Dedifferentiated amniotic fluid mesenchymal stem cell (primary cell): ENCODE results near the gene PPP1R16B.
"Not testable (repeated sequence)": the region's sequence is repeated elsewhere in the genome, so short reads cannot be mapped to it uniquely, and the experiment has no call there.

Source experiments
- DNase-seq: peaks from one replicate; pipeline ENCODE4 v3.0.0-alpha.2; 2016; ENCODE audit errors: extremely low spot score

PPP1R16B gene

DNA sequence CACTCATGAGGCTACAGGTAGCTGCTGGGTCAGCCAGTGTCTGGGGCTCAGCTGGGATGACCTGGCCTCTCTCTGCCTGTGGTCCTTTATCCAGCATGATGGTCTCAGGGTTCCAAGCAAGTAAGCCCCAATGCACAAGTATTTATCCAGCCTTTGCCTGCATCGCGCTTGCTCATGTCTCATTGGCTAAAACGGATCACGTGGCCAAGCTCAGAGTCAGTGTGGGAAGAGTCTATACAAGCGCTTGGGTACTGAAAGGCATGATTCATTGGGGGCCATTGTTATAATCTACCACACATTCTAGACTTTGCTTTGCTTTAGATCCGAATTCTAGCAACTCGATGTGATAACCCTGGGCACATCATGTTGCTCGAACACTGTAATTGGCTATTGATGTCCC is 48.3 kb downstream of the PPP1R16B start:
- no peak for DNase-seq

DNA sequence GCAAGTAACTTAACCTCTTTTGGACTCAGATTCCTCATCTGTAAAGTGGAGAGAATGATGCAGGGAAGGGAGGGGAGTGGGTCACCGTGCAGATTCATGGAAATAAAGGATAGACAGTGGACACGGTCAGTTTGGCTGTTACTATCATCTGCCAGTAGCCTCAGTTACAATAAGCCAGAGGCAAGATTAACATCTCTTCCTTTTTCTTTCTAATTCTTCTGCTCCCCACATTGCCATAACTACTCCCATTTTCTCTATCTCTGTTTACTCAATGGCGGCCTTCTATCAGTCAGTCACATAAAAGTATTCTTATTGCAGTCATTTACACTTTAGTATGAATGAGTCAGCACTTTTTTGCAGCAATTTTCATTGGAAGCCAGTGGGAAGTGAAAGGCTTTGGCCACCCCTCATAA is 49.2 kb downstream of the PPP1R16B start:
- DNase-seq: no peak

DNA sequence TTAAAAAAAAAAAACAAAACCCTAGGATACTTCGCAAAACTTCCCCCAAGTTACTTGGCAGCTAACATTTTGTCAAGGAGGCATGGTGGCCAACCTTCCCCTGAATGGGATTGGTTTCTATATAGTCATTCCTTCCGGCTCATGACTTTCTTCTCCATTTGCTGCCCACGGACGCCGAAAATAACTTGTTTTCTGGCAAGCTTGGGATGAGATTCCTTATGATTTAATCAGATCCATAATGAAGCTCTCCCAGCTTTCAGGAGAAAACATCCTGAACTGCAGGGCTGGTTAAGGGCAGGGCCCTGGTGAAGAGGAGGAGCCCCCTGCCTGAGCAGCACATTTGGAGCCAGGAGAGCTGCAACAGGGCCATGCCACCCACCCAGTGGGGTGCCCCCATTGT is 49.9 kb downstream of the PPP1R16B start:
- DNase-seq: peak; percentile 18

- no peak for DNase-seq
Observed at GRCh38 chr20:38856570-38856969, 51.1 kb downstream of the PPP1R16B start.

DNA sequence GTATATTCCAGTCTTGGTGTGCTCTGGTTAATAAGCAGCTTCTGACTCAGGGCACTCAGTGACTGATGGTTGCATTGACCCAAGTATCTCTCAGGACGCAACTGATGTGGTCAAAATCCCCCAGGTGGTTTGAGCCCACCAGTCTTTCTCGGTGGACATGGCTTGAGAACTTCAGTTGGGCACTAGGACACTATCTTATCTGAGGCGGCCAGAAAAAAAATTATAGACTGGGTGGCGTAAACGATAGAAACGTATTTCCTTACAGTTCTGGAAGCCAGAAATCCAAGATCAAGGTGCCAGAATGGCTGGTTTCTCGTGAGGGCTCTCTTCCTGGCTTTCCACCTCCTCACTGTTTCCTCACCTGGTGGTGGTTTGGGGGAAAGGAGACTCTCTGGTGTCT is 52.2 kb downstream of the PPP1R16B start:
- no peak for DNase-seq

DNA sequence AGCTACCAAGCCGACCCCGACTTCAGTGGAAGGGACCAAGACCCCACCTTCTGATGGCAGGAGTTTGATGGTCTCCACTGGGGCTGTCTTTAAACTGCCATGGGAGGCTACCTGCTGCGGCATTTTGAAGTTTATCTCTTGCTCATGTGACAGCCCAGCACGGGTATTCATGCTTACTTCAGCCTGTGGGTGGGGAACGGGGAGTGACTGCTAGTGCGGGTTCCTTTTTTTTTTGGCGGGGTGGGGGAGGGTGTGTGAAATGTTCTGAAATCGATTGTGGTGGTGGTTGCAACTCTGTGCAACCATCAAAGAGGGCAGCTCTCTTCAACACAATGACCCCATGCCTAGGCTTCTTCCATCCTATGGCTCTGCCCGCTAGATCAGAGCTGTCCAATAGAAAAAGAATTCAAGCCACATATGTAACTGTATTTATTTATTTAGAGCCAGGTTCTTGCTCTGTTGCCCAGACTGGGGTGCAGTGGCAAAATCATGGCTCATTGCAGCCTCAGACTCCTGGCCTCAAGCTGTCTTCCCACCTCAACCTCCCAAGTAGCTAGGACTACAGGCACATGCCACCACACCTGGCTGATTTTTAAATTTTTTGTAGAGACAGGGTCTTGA is 53.7 kb downstream of the PPP1R16B start:
- no peak for DNase-seq

GRCh38 chr20:38859857-38860256 is 54.4 kb downstream of the PPP1R16B start:
- not testable (repeated sequence) for DNase-seq

DNA sequence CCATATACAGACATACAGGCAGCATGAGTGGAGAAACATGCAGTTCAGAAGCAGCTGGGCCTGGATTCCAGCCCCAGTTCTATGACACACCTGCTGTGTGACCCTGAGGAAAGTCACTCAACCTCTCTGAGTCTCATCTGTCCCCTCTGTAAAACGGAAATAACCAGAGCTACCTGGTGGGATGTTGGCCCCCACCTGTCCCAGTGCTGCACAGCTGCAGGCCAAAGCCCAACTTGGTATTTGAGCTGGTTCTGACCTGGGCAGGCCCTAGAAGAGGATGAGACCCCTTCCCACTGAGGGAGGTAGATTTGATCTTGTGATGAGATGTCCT is 55.5 kb downstream of the PPP1R16B start:
- DNase-seq: no peak

GRCh38 chr20:38862226-38862625 is 56.7 kb downstream of the PPP1R16B start:
- DNase-seq: no peak

DNA sequence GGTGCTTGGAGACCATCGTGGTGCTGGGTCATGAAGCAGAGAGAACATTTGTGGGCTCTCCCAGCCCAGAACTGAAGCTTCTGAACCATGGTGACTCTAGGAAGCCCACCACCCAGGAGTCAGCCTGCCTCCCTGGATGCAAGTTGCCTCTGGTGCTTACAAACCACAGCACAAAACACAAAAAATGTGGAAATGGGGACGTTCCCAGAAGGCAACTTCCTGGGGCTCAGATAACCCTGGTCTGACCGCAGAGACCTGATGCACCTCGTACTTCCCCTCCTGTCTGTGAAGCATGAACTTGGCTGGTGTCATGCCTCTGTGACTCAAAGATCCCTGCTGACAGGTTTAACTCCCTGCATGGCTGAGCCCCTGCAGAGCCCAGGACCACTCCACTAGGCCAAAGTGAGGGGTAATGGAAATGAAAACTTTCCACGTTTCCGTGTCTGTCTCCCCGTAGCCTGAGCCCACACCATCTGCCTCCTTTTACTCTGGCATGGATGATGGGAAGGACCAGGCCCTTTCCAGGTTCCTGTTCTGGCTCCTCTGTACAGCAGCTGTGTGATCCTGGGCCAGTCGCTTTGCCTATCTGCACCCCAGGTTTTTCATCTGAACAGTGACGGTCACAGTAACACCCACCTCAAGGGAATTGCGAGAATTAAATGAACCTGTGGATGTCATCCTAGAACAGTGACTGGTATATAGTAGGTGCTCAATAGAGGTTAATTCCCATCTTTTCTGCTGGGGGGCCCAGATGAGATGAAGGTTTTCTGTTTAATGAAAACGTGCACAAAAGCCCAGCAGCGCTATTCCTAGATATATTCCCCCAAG is 57.7 kb downstream of the PPP1R16B start:
- DNase-seq: no peak

DNA sequence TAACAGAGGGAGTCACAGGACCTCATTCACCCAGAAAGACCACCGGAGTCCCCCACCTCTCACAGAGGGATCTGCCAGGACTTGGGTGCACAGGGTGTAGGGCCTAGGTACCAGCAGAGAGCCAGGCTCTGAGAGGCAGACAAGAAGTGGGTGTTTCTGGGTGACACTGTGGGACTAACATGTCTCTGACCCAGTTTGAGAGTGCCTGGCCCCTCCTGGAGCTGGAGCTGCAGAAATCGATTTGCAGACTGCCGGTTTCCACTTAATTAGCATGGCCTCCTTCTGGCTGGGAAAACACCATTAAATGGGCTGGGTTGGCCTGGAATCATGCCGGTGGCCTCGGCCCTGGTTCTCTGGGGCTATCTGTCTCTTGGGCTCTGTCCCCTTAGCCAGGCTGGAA is 59.2 kb downstream of the PPP1R16B start:
- no peak for DNase-seq

DNA sequence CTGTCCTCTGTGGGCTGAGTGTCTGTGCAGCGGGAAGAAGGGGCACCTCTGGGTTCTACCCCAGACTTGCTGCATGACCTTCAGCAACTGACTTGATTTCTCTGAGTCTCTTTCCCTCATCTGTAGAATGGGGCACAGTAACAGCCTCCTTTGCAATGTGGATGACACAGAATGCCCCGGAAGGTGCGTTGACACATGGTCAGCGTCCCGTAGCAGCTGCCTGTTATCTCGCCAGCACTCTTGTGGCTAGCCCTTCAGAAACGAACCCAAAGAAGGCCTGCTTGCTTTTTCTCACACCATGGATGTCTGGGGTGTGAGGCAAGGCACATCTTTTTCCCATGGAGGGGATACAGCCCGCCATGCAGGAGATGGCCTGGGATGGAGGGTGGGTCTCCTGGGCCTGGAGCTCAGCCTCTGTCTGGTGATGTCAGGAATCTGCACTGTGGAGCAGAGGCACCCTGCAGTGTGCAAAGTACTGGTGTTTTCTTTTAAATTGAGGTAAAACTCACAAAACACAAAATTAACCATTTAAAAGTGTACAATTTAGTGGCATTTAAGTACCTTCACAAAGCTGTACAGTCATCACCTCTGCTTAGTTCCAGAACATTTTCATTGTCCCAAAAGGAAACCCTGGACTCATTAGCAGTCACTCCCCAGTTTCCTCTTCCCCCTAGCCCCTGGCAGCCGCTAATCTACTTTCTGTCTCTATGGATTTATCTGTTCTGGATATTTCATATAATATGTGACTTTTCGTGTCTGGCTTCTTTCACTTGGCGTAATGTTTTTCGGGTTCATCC is 61.0 kb downstream of the PPP1R16B start:
- DNase-seq: no peak

GRCh38 chr20:38867062-38867359 is 61.5 kb downstream of the PPP1R16B start:
- DNase-seq: no peak

DNA sequence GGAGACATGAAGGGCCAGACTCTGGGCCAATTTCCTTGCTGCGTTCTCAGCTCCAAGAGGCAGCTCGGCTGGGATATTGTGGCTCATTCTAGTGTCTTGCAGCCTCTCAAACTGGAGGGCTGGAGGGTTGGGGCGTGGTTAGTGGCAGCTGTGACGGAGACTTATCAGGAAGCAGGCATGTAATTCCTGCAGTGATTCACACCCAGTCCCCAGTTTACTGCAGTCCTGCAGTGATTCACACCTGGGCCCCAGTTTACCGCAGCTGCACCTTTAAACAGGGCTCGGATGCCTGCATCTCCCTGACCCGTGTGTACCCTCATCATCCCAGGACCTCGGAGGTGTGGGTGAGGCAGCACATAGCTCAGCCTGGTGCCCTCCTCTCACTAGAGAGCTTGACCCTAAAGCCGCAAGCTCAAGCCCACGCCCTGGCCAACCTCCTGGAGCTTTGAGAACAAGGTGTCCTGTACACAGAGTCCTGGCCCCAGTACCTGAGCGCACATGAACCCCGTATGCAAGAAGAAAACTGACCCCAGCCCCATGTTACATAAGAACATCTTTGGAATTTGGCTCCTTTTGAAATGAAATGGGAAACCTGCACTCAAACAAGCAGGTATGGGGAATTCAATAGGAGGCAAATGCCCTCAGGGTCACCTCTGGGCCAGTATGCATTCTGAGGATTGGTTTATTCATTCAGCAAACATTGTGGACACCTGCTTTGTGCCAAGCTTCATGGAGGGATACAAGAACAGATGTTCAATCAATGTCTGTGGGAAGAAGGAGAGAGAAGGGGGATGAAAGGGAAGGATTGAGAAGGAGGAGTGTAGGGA is 65.4 kb downstream of the PPP1R16B start:
- no peak for DNase-seq

- DNase-seq: no peak
Observed at GRCh38 chr20:38871560-38871953, 66.1 kb downstream of the PPP1R16B start.

- no peak for DNase-seq
Observed at GRCh38 chr20:38872036-38872435, 66.5 kb downstream of the PPP1R16B start.

- no peak for DNase-seq
Observed at GRCh38 chr20:38872491-38873049, 67.1 kb downstream of the PPP1R16B start.

- DNase-seq: no peak
Observed at GRCh38 chr20:38873050-38873581, 67.6 kb downstream of the PPP1R16B start.

- no peak for DNase-seq
Observed at GRCh38 chr20:38874460-38875174, 69.1 kb downstream of the PPP1R16B start.

DNA sequence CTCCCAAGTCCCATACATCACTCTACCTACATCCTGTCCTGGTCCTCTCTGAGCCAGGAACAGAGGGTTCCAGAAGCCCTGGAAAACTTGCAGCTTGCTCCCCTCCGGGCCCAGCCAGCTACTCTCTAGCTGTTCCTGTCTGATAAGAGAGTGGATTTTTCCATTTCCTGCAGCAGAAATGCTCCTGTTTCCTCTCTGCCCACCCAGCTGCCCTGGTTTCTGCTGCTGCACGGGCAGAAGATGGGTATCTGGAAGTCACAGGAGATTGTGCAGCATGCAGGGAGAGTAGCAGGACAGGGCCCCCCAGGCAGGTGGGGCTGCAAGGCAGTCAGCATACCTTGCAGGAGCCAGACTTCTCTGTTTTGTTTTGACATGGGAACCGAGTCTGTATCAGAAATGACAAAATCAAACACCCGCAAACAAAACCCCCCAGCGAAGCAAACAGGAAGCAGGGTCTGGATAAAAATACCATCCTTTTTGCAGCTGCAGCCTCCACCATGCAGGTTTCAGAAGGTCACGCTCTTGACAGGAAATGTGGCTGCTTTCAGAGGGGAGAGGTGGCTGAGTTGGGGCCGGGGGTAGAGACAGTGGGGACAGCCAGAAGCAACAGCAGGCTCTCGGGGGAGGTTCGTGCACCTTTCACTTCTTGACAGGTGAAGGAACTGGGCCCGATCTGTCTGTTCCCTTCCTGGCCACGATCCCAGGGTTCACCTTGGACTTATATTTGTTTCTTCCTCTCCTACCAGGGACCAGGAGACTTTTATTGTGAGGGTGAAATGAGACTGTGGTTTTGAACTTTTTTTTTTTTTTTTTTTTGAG is 69.9 kb downstream of the PPP1R16B start:
- no peak for DNase-seq
